ENCODE results near the gene CYP26B1.

- TF ChIP-seq GATA2 (IDR thresholded peaks at IDR 0.05; ENCODE audit: low read depth, low read length) (no peak), GATA3 (IDR thresholded peaks at IDR 0.05; ENCODE audit: low read depth, low read length) (no peak)
Observed at GRCh38 chr2:72148003-72148836, 558 bp upstream of the CYP26B1 start.
